Sigmoid colon (tissue), 7 donors: Measurements from ENCODE around the gene PKN1. TPM values are rescaled to one million over a fixed set of nuclear protein-coding genes. Genes with fewer than 3 reads are reported as not detected.

Experiments
- DNase-seq: peaks from one replicate; pipeline ENCODE4 v3.0.0-alpha.2; 2019
- H3K27ac ChIP-seq, 4 donors: fragments of 200-600 bp; sonication (generic); one replicate each; pipeline ENCODE4 v1.5.1; 2016 to 2019; ENCODE audit warnings: mild to moderate bottlenecking in 1 of 4
- H3K27me3 ChIP-seq, 3 donors: fragments of 200-600 bp; sonication (generic); one replicate each; pipeline ENCODE4 v1.5.1; 2019; ENCODE audit warnings: mild to moderate bottlenecking in 1 of 3
- H3K36me3 ChIP-seq, 4 donors: fragments of 200-600 bp; sonication (generic); one replicate each; pipeline ENCODE4 v1.5.1; 2016 to 2019
- H3K4me1 ChIP-seq, 4 donors: fragments of 200-600 bp; sonication (generic); one replicate each; pipeline ENCODE4 v1.5.1; 2017 to 2019
- H3K4me3 ChIP-seq, 4 donors: fragments of 200-600 bp; sonication (generic); one replicate each; pipeline ENCODE4 v1.5.1; 2017 to 2019; ENCODE audit warnings: mild to moderate bottlenecking in 2 of 4, moderate library complexity in 1 of 4
- H3K9me3 ChIP-seq, 4 donors: fragments of 200-600 bp in 3 of 4; sonication (generic) in 3 of 4; one replicate each; pipeline versions ENCODE4 v1.5.1 to v1.6.1; 2013 to 2019
- EP300 ChIP-seq, 4 donors: sonication (generic); formaldehyde crosslinking; IDR thresholded peaks; one replicate each; pipeline ENCODE4 v1.6.1; 2017; ENCODE audit warnings: antibody characterized with exemption in 4 of 4
- POLR2A ChIP-seq, 2 donors: fragments of 450-650 bp; IDR thresholded peaks; one replicate each; pipeline ENCODE4 v1.6.1; 2016; ENCODE audit warnings: antibody characterized with exemption in 2 of 2, mild to moderate bottlenecking in 2 of 2, moderate library complexity in 2 of 2
- POLR2AphosphoS5 ChIP-seq, 4 donors: sonication (generic); formaldehyde crosslinking; IDR thresholded peaks; one replicate each; pipeline ENCODE4 v1.6.1; 2017; ENCODE audit warnings: antibody characterized with exemption in 4 of 4
- WGBS, 2 donors: extraction: QIAGEN DNeasy Blood & Tissue Kit; methylation state at CpG; one replicate each; pipeline ENCODE4 v1.1.7; 2013; 5-methylcytosine and 5-hydroxymethylcytosine counted together
- intact Hi-C: fragments of 100-400 bp; cut with DNase I; formaldehyde crosslinking; loops from one replicate; pipeline ENCODE4 v1.15.1; 2023
- polyA plus RNA-seq, 3 donors: library from polyadenylated mRNA; stranded (reverse); fragments of 200-250 nt; gene quantifications; one replicate each; pipeline ENCODE4 v1.2.3, GENCODE V29; 2013
- small RNA-seq, 3 donors: library from RNA; depleted of rRNA; stranded (forward); fragments of <200 nt; gene quantifications; one replicate each; pipeline ENCODE3, GENCODE V24; 2016
- total RNA-seq, 4 donors: library from RNA; depleted of rRNA; stranded (reverse); fragments of >200 nt; gene quantifications; one replicate each; pipeline ENCODE4 v1.1.0, GENCODE V29; 2016
- TF ChIP-seq, protein P1 (sequence below), 4 experiments: fragments of 450-650 bp in 3 of 4; fragments of 200-600 bp in 1 of 4; IDR thresholded peaks; one replicate each; pipeline ENCODE4 v1.5.1; 2016 to 2019; ENCODE audit warnings: antibody characterized with exemption in 4 of 4, mild to moderate bottlenecking in 3 of 4, moderate library complexity in 2 of 4
- donor health status: healthy with polysubstance abuse.
- donor health status: Bipolar disorder and iron deficiency.
- donor health status: healthy.

PKN1 gene
- total and polyA plus RNA-seq, 7 donors, result 20.8 to 126 (median 79.2) TPM

- H3K36me3 ChIP-seq, result peaks cover 15 to 22% (median 20%) of the 10 kb centered on the region in 4 donors
- no peaks in the 10 kb centered on the region for H3K27me3 ChIP-seq
- TF ChIP-seq POLR2A (IDR thresholded peaks at IDR 0.05) (no peak), EP300 (IDR thresholded peaks at IDR 0.05) (no peak), POLR2AphosphoS5 (IDR thresholded peaks at IDR 0.05) (no peak)
- TF ChIP-seq, protein P1, sequence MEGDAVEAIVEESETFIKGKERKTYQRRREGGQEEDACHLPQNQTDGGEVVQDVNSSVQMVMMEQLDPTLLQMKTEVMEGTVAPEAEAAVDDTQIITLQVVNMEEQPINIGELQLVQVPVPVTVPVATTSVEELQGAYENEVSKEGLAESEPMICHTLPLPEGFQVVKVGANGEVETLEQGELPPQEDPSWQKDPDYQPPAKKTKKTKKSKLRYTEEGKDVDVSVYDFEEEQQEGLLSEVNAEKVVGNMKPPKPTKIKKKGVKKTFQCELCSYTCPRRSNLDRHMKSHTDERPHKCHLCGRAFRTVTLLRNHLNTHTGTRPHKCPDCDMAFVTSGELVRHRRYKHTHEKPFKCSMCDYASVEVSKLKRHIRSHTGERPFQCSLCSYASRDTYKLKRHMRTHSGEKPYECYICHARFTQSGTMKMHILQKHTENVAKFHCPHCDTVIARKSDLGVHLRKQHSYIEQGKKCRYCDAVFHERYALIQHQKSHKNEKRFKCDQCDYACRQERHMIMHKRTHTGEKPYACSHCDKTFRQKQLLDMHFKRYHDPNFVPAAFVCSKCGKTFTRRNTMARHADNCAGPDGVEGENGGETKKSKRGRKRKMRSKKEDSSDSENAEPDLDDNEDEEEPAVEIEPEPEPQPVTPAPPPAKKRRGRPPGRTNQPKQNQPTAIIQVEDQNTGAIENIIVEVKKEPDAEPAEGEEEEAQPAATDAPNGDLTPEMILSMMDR (IDR thresholded peaks at IDR 0.05), result no peak
- H3K4me1 ChIP-seq, result peaks cover 0 to 39% (median 32%) of the 10 kb centered on the region in 4 donors
- intact Hi-C loops, result no loop called here
- H3K27ac ChIP-seq, result peak overlapping the region; percentile 99 to 100 (median 100)
- no peaks in the 10 kb centered on the region for H3K9me3 ChIP-seq
- DNase-seq, result no peak
- peak overlapping the region in 2 of 4 donors; percentile 93 to 94 for H3K4me3 ChIP-seq
- WGBS, 2 donors, result 91 to 92% methylated on average over 22 of the region's 22 CpGs
Observed at GRCh38 chr19:14519245-14519859, 86.2 kb downstream of the PKN1 start.

DNA sequence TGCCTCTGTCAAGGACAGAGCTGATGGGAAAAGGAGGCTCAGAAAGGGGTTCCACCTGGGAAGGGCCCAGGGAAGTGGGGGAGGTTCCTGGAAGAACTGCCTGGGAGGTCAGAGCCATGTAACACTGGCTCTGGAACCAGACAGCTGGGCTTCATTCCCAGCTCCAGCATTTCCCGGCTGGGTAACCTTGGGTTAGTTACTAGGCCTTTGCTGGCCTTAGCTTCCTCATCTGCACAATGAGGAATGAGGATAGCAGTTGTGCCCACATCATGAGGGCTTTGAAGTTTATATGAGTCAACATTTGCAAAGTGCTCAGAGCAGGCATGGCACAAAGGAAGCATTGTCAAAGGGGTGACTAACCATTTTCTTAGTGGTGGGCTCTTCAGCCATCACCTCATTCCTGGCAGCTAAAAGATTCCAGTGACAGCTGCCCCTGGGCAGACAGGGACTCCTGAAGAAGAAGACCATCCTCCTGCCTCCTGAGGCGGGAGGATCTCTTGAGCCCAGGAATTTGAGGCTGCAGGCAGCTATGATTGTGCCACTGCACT lies 86.8 kb downstream of the PKN1 start:
- Histone ChIP-seq H3K4me1 (peaks cover 0 to 33% (median 28%) of the 10 kb centered on the region in 4 donors), H3K36me3 (peaks cover 9 to 16% (median 15%) of the 10 kb centered on the region in 4 donors), H3K27me3 (no peaks in the 10 kb centered on the region), H3K27ac (peak overlapping the region; percentile 99 to 100 (median 100)), H3K4me3 (no peak overlapping the region), H3K9me3 (no peaks in the 10 kb centered on the region)
- 43 to 63% methylated on average over 2 of the region's 2 CpGs for WGBS, 2 donors
- no peak for DNase-seq
- intact Hi-C loops, result no loop called here
- TF ChIP-seq POLR2AphosphoS5 (IDR thresholded peaks at IDR 0.05) (no peak), POLR2A (IDR thresholded peaks at IDR 0.05) (no peak), EP300 (IDR thresholded peaks at IDR 0.05) (no peak)
- TF ChIP-seq, protein P1 (IDR thresholded peaks at IDR 0.05), result no peak

GRCh38 chr19:14520543-14520942 lies 87.4 kb downstream of the PKN1 start:
- DNase-seq, result no peak
- Histone ChIP-seq H3K4me3 (no peak overlapping the region), H3K36me3 (peaks cover 4 to 10% (median 10%) of the 10 kb centered on the region in 4 donors), H3K4me1 (peaks cover 0 to 27% (median 22%) of the 10 kb centered on the region in 4 donors), H3K27me3 (no peaks in the 10 kb centered on the region), H3K27ac (no peak overlapping the region), H3K9me3 (no peaks in the 10 kb centered on the region)
- WGBS, 2 donors, result 93 to 95% methylated on average over 4 of the region's 4 CpGs
- TF ChIP-seq, protein P1 (IDR thresholded peaks at IDR 0.05), result no peak
- TF ChIP-seq POLR2A (IDR thresholded peaks at IDR 0.05) (no peak), EP300 (IDR thresholded peaks at IDR 0.05) (no peak), POLR2AphosphoS5 (IDR thresholded peaks at IDR 0.05) (no peak)
- intact Hi-C loops, result no loop called here

Small RNA genes lying within 50 kb of the gene (small RNA-seq; reads per million reads assigned to genes)
- gene SNRPGP15, result 0 reads per million in 3 donors

Other genes starting within 250 kb of the PKN1 start
- 10 to 100 TPM; 11.1 to 37.5 (median 19.1) TPM for gene ADGRL1, start 227.1 kb upstream of the PKN1 start, total RNA-seq
- 10 to 100 TPM in 1 of 3 donors, 1 to 10 TPM in 2; 3.0 to 28.8 (median 4.6) TPM for gene ADGRL1, start 227.1 kb upstream of the PKN1 start, polyA plus RNA-seq
- gene ADGRE5, start 51.9 kb upstream of the PKN1 start, total RNA-seq, result 10 to 100 TPM; 23.7 to 63.1 (median 34.1) TPM
- 100 to 1,000 TPM in 1 of 3 donors, 10 to 100 TPM in 2; 12.0 to 111 (median 29.8) TPM for gene ADGRE5, start 51.9 kb upstream of the PKN1 start, polyA plus RNA-seq
- gene DDX39A, start 14.0 kb upstream of the PKN1 start, total RNA-seq, result 10 to 100 TPM; 37.8 to 43.8 (median 42.0) TPM
- gene DDX39A, start 14.0 kb upstream of the PKN1 start, polyA plus RNA-seq, result 100 to 1,000 TPM in 1 of 3 donors, 10 to 100 TPM in 2; 40.2 to 161 (median 45.3) TPM
- under 1 TPM in 2 of 4 donors, not detected in 2; 0.54 to 0.71 TPM for gene PTGER1, start 42.0 kb downstream of the PKN1 start, total RNA-seq
- under 1 TPM in 1 of 3 donors, not detected in 2; 0.67 TPM for gene PTGER1, start 42.0 kb downstream of the PKN1 start, polyA plus RNA-seq
- gene GIPC1, start 62.8 kb downstream of the PKN1 start, total RNA-seq, result 10 to 100 TPM; 65.1 to 97.7 (median 68.5) TPM
- gene GIPC1, start 62.8 kb downstream of the PKN1 start, polyA plus RNA-seq, result 100 to 1,000 TPM; 344 to 378 (median 351) TPM
- 10 to 100 TPM; 44.6 to 69.3 (median 51.9) TPM for gene DNAJB1, start 85.1 kb downstream of the PKN1 start, total RNA-seq
- 100 to 1,000 TPM in 1 of 3 donors, 10 to 100 TPM in 2; 70.9 to 118 (median 77.6) TPM for gene DNAJB1, start 85.1 kb downstream of the PKN1 start, polyA plus RNA-seq
- gene TECR, start 96.3 kb downstream of the PKN1 start, total RNA-seq, result 10 to 100 TPM; 20.6 to 34.2 (median 30.0) TPM
- 100 to 1,000 TPM in 1 of 3 donors, 10 to 100 TPM in 2; 32.4 to 139 (median 37.2) TPM for gene TECR, start 96.3 kb downstream of the PKN1 start, polyA plus RNA-seq
- 100 to 1,000 TPM; 475 to 652 (median 564) TPM for gene NDUFB7, start 138.8 kb downstream of the PKN1 start, total RNA-seq
- 100 to 1,000 TPM; 601 to 853 (median 808) TPM for gene NDUFB7, start 138.8 kb downstream of the PKN1 start, polyA plus RNA-seq
- gene CLEC17A, start 149.8 kb downstream of the PKN1 start, total RNA-seq, result not detected
- gene CLEC17A, start 149.8 kb downstream of the PKN1 start, polyA plus RNA-seq, result 10 to 100 TPM in 1 of 3 donors, not detected in 2; 13.7 TPM
- not detected for gene ADGRE3, start 241.5 kb downstream of the PKN1 start, total RNA-seq
- under 1 TPM in 1 of 3 donors, not detected in 2; 0.04 TPM for gene ADGRE3, start 241.5 kb downstream of the PKN1 start, polyA plus RNA-seq